H1 (cell line): ENCODE data around the gene MOSMO. TPM values are rescaled to one million over a fixed set of nuclear protein-coding genes. Genes with fewer than 3 reads are reported as not detected.

Experiments used
- CTCF ChIA-PET: fragments of 300-600 bp; sonication (Branson Sonifier 250); formaldehyde crosslinking; loops from one replicate; lab custom pipeline; 2021; ENCODE audit not compliant: partially characterized antibody; lab: Charles Lee
- POLR2A ChIA-PET: fragments of 300-600 bp; sonication (Branson Sonifier 250); formaldehyde crosslinking; loops from one replicate; lab custom pipeline; 2021; ENCODE audit warnings: inconsistent platforms; ENCODE audit not compliant: partially characterized antibody; lab: Charles Lee
- DNase-seq, 2 experiments: peaks; one replicate each; pipeline versions ENCODE4 v3.0.0 to v3.0.0-alpha.2; 2010 to 2022; ENCODE audit warnings: low spot score in 2 of 2, low read depth in 1 of 2, mixed read lengths in 1 of 2
- FAIRE-seq: peaks from 2 replicates; lab custom pipeline; 2011; peaks lifted over from hg19 to GRCh38; lab: Jason Lieb, UNC
- H2AFZ ChIP-seq: 2 replicates; pipeline ENCODE4 v1.8.1; 2012; ENCODE audit warnings: low read length, inconsistent platforms
- H2AK5ac ChIP-seq: 2 replicates; pipeline ENCODE4 v1.6.1; 2013; ENCODE audit warnings: low read depth, low read length
- H2BK120ac ChIP-seq: replicated peaks from 2 replicates; pipeline ENCODE3; 2013; ENCODE audit warnings: low read depth, low read length, inconsistent platforms
- H2BK12ac ChIP-seq: 2 replicates; pipeline ENCODE4 v1.6.1; 2013; ENCODE audit warnings: low read depth, low read length
- H2BK15ac ChIP-seq: 2 replicates; pipeline ENCODE4 v1.6.1; 2013; ENCODE audit warnings: low read length
- H2BK20ac ChIP-seq: 2 replicates; pipeline ENCODE4 v1.6.1; 2013; ENCODE audit warnings: low read length
- H2BK5ac ChIP-seq: 2 replicates; pipeline ENCODE4 v1.6.1; 2013; ENCODE audit warnings: low read depth, low read length
- H3K14ac ChIP-seq: 2 replicates; pipeline ENCODE4 v1.6.1; 2013; ENCODE audit warnings: inconsistent platforms; ENCODE audit not compliant: insufficient read length
- H3K18ac ChIP-seq: 2 replicates; pipeline ENCODE4 v1.6.1; 2013; ENCODE audit warnings: low read length; ENCODE audit errors: extremely low read depth
- H3K23ac ChIP-seq: 2 replicates; pipeline ENCODE4 v1.6.1; 2013; ENCODE audit warnings: inconsistent platforms; ENCODE audit not compliant: insufficient read length
- H3K23me2 ChIP-seq: 2 replicates; pipeline ENCODE4 v1.6.1; 2013; ENCODE audit warnings: low read depth, low read length
- H3K27ac ChIP-seq: 2 replicates; pipeline ENCODE4 v1.6.1; 2011; ENCODE audit warnings: low read depth, low read length, inconsistent platforms
- H3K27me3 ChIP-seq, 4 experiments: replicated peaks in 1 of 4; 1 replicate in 1 of 4; 2 replicates in 3 of 4; pipeline versions ENCODE4 v1.6.1 to v1.8.1; 2011 to 2013; ENCODE audit warnings: low read length in 3 of 4, mild to moderate bottlenecking in 3 of 4, inconsistent platforms in 2 of 4, mixed read lengths in 2 of 4, moderate library complexity in 1 of 4; ENCODE audit not compliant: control insufficient read depth in 3 of 4, insufficient read depth in 3 of 4; ENCODE audit errors: extremely low read depth in 1 of 4
- H3K36me3 ChIP-seq, 4 experiments: 2 replicates each; pipeline versions ENCODE4 v1.6.1 to v1.8.1; 2011 to 2013; ENCODE audit warnings: mild to moderate bottlenecking in 4 of 4, low read length in 3 of 4, moderate library complexity in 2 of 4, control low read depth in 1 of 4, inconsistent platforms in 1 of 4; ENCODE audit not compliant: insufficient read depth in 4 of 4, control insufficient read depth in 2 of 4
- H3K4ac ChIP-seq: replicated peaks from 2 replicates; pipeline ENCODE3; 2013; ENCODE audit warnings: low read length, low read depth, mixed read lengths, inconsistent platforms; ENCODE audit not compliant: insufficient read length
- H3K4me1 ChIP-seq, 4 experiments: replicated peaks in 1 of 4; 1 replicate in 1 of 4; 2 replicates in 3 of 4; pipeline versions ENCODE4 v1.6.1 to v1.8.1; 2011 to 2013; ENCODE audit warnings: low read length in 3 of 4, inconsistent platforms in 2 of 4, mixed read lengths in 1 of 4; ENCODE audit not compliant: insufficient read depth in 4 of 4, control insufficient read depth in 3 of 4
- H3K4me2 ChIP-seq, 2 experiments: 2 replicates each; pipeline versions ENCODE4 v1.6.1 to v1.8.1; 2011 to 2013; ENCODE audit warnings: low read depth in 2 of 2, low read length in 2 of 2, control low read depth in 1 of 2, inconsistent platforms in 1 of 2, mild to moderate bottlenecking in 1 of 2; ENCODE audit not compliant: insufficient read depth in 1 of 2
- H3K4me3 ChIP-seq, 4 experiments: fragments of 200-600, 300-600 bp in 1 of 4; sonication (generic), shearing (Covaris generic), sonication (Bioruptor Twin) in 1 of 4; 2 replicates each; pipeline versions ENCODE4 v1.5.1 to v1.8.1; 2011 to 2016; ENCODE audit warnings: low read length in 4 of 4, low read depth in 3 of 4, control low read depth in 2 of 4, inconsistent platforms in 2 of 4, mild to moderate bottlenecking in 2 of 4, mixed read lengths in 1 of 4, moderate library complexity in 1 of 4; ENCODE audit not compliant: insufficient read depth in 2 of 4; ENCODE audit errors: extremely low read depth in 1 of 4
- H3K56ac ChIP-seq: replicated peaks from 2 replicates; pipeline ENCODE3; 2013; ENCODE audit warnings: low read depth, mild to moderate bottlenecking, mixed read lengths, low read length, inconsistent platforms; ENCODE audit not compliant: insufficient read length
- H3K79me1 ChIP-seq: 2 replicates; pipeline ENCODE4 v1.6.1; 2013; ENCODE audit warnings: low read depth, low read length, control low read depth
- H3K79me2 ChIP-seq, 2 experiments: 2 replicates each; pipeline versions ENCODE4 v1.6.1 to v1.8.1; 2012 to 2013; ENCODE audit warnings: low read length in 2 of 2, mild to moderate bottlenecking in 2 of 2, inconsistent platforms in 1 of 2; ENCODE audit not compliant: insufficient read depth in 2 of 2, control insufficient read depth in 1 of 2
- H3K9ac ChIP-seq, 4 experiments: replicated peaks in 1 of 4; 1 replicate in 1 of 4; 2 replicates in 3 of 4; pipeline versions ENCODE4 v1.6.1 to v1.8.1; 2011 to 2013; ENCODE audit warnings: low read depth in 3 of 4, low read length in 3 of 4, control low read depth in 2 of 4, mild to moderate bottlenecking in 2 of 4, moderate library complexity in 2 of 4, inconsistent platforms in 1 of 4; ENCODE audit errors: extremely low read depth in 1 of 4
- H3K9me3 ChIP-seq, 2 experiments: 2 replicates each; pipeline versions ENCODE4 v1.6.1 to v1.8.1; 2012 to 2013; ENCODE audit warnings: mild to moderate bottlenecking in 2 of 2, moderate library complexity in 2 of 2, control low read depth in 1 of 2, inconsistent platforms in 1 of 2, low read depth in 1 of 2, low read length in 1 of 2, mixed read lengths in 1 of 2; ENCODE audit not compliant: insufficient read depth in 2 of 2
- H4K20me1 ChIP-seq, 2 experiments: replicated peaks in 1 of 2; 2 replicates each; pipeline versions ENCODE3 to v1.8.1; 2011 to 2013; ENCODE audit warnings: inconsistent platforms in 2 of 2, low read length in 2 of 2, mild to moderate bottlenecking in 1 of 2; ENCODE audit not compliant: insufficient read depth in 2 of 2, control insufficient read depth in 1 of 2
- H4K5ac ChIP-seq: 2 replicates; pipeline ENCODE4 v1.6.1; 2013; ENCODE audit warnings: low read length, low read depth, mixed read lengths, inconsistent platforms; ENCODE audit not compliant: insufficient read length
- H4K8ac ChIP-seq: 2 replicates; pipeline ENCODE4 v1.8.0; 2013; ENCODE audit warnings: mild to moderate bottlenecking, moderate library complexity, low read length, inconsistent platforms; ENCODE audit not compliant: insufficient read depth; ENCODE audit errors: extremely low read depth
- H4K91ac ChIP-seq: replicated peaks from 2 replicates; pipeline ENCODE3; 2013; ENCODE audit warnings: low read length, mixed read lengths, inconsistent platforms; ENCODE audit not compliant: insufficient read length
- MAFK ChIP-seq: IDR thresholded peaks from 2 replicates; pipeline ENCODE4 v1.6.1; 2012; ENCODE audit warnings: low read depth, mild to moderate bottlenecking, improper control_type of control experiment, low read length
- SIRT6 ChIP-seq: IDR thresholded peaks from one replicate; pipeline ENCODE4 v1.7.1; 2012; ENCODE audit warnings: low read length, inconsistent platforms
- WGBS, 2 experiments: shearing (Covaris generic) in 1 of 2; methylation state at CpG; one replicate each; pipeline versions ENCODE4 v1.1.6 to v1.1.7; 2013 to 2015; ENCODE audit warnings: low lambda C conversion rate in 2 of 2, mixed read lengths in 2 of 2, inconsistent platforms in 1 of 2, low coverage in 1 of 2, missing lambda C conversion rate in 1 of 2; ENCODE audit not compliant: insufficient replicate concordance in 2 of 2, insufficient coverage in 1 of 2, insufficient read length in 1 of 2; ENCODE audit errors: extremely low coverage in 1 of 2, missing lambda C conversion rate in 1 of 2; 5-methylcytosine and 5-hydroxymethylcytosine counted together
- polyA plus RNA-seq, 7 experiments: library from polyadenylated mRNA; depleted of rRNA in 3 of 7; stranded (reverse) in 5 of 7; unstranded in 2 of 7; fragments of >200 nt in 5 of 7; fragments of 200-250 nt in 2 of 7; gene quantifications; 1 replicate in 5 of 7; 2 replicates in 1 of 7; 4 replicates in 1 of 7; pipeline versions ENCODE4 v1.2.1 to v1.2.3, GENCODE V29; 2011 to 2013; ENCODE audit warnings: missing spikeins in 2 of 7, mixed read lengths in 2 of 7
- total RNA-seq: library from RNA; stranded (reverse); fragmentation: NEBNext Ultra II Directional; extraction: Animal tissue kit (Norgen Biotek cat#: 25700); gene quantifications from 2 replicates; pipeline ENCODE4 v1.2.1, GENCODE V29; 2021

Gene MOSMO
- total and polyA plus RNA-seq, 2 of the 8 experiments (the other 6 are each of a cell fraction or from before 2014, with no cell fraction given), result 8.6 to 14.8 TPM

- Histone ChIP-seq H2BK5ac (no peak overlapping the region), H3K4ac (no peak overlapping the region), H3K9me3 (no peaks in the 10 kb centered on the region), H2AFZ (no peak overlapping the region), H3K9ac (no peak overlapping the region), H3K23me2 (no peaks in the 10 kb centered on the region), H2BK20ac (no peak overlapping the region), H2BK12ac (no peak overlapping the region)
- no peak for FAIRE-seq
- TF ChIP-seq MAFK (peak; percentile 52), SIRT6 (no peak)
- TF ChIP-seq, all 59 proteins: peak for 1
- Histone ChIP-seq H3K14ac (no peak overlapping the region), H4K5ac (no peak overlapping the region), H3K27me3 (no peaks in the 10 kb centered on the region), H3K79me2 (no peaks in the 10 kb centered on the region), H2BK120ac (no peak overlapping the region), H2AK5ac (peak overlapping the region; percentile 34; the same call in 1 of the 2 replicates), H4K91ac (no peak overlapping the region), H4K20me1 (peaks cover 2 to 3% of the 10 kb centered on the region in 2 experiments), H3K79me1 (0 out of 2 replicates have a peak, but pooled peaks cover 2% of the 10 kb centered on the region), H3K36me3 (no peaks in the 10 kb centered on the region), H3K18ac (no peak overlapping the region), H3K4me3 (no peak overlapping the region), H3K23ac (no peak overlapping the region), H3K56ac (no peak overlapping the region), H4K8ac (no peak overlapping the region; the same call in 1 of the 2 replicates), H3K4me2 (no peak overlapping the region), H2BK15ac (no peak overlapping the region), H3K27ac (no peak overlapping the region), H3K4me1 (no peaks in the 10 kb centered on the region)
- CTCF ChIA-PET, result interaction anchor here (0.7 to 3.2 kb wide), 38 partner anchors 7 to 147 kb away, joined by 3 to 38 read pairs (median 4); partner anchors contain the start of genes PDZD9 and VWA3A
- DNase-seq, result no peak
- POLR2A ChIA-PET, result interaction anchor here (1.2 kb wide), 2 partner anchors 16 to 23 kb away, joined by 3 read pairs; no protein-coding TSS in a partner anchor
- 90% methylated on average over 5 of the region's 5 CpGs; no CpG with 5 or more reads in 1 of the 2 experiments for WGBS, 2 experiments
Measured at GRCh38 chr16:22054847-22055590, 47.1 kb downstream of the MOSMO start.
